CD4-positive, alpha-beta T cell treated with Interleukin-15 for 1 hour (primary cell): ENCODE results near the gene MOXD1.
"Not testable (repeated sequence)": the region's sequence is repeated elsewhere in the genome, so short reads cannot be mapped to it uniquely, and the experiment has no call there.

ENCODE experiments used
- DNase-seq: peaks from one replicate; pipeline ENCODE4 v3.0.0-alpha.2; 2020

The MOXD1 gene

GRCh38 chr6:132279592-132280139 lies 121.6 kb downstream of the MOXD1 start:
- DNase-seq, result peak; percentile 61

- DNase-seq, result no peak
Observed at GRCh38 chr6:132275066-132275970, 126.0 kb downstream of the MOXD1 start.

- no peak for DNase-seq
Observed at GRCh38 chr6:132272776-132273175, 128.5 kb downstream of the MOXD1 start.

- DNase-seq, result no peak
Observed at GRCh38 chr6:132270726-132271402, 130.4 kb downstream of the MOXD1 start.

- not testable (repeated sequence) for DNase-seq
Observed at GRCh38 chr6:132268666-132269065, 132.6 kb downstream of the MOXD1 start.

GRCh38 chr6:132268209-132268608 lies 133.1 kb downstream of the MOXD1 start:
- DNase-seq, result no peak

GRCh38 chr6:132265451-132266097 lies 135.7 kb downstream of the MOXD1 start:
- no peak for DNase-seq

- DNase-seq, result no peak
Observed at GRCh38 chr6:132264021-132264500, 137.2 kb downstream of the MOXD1 start.

GRCh38 chr6:132261354-132261753 lies 139.9 kb downstream of the MOXD1 start:
- no peak for DNase-seq

GRCh38 chr6:132259070-132259469 lies 142.2 kb downstream of the MOXD1 start:
- DNase-seq, result no peak

GRCh38 chr6:132257561-132257960 lies 143.7 kb downstream of the MOXD1 start:
- DNase-seq, result no peak

- no peak for DNase-seq
Observed at GRCh38 chr6:132256457-132256856, 144.8 kb downstream of the MOXD1 start.

- DNase-seq, result no peak
Observed at GRCh38 chr6:132253906-132254305, 147.4 kb downstream of the MOXD1 start.

GRCh38 chr6:132253211-132253610 lies 148.1 kb downstream of the MOXD1 start:
- DNase-seq, result no peak

- DNase-seq, result no peak
Observed at GRCh38 chr6:132252113-132252512, 149.2 kb downstream of the MOXD1 start.

GRCh38 chr6:132251711-132252110 lies 149.6 kb downstream of the MOXD1 start:
- no peak for DNase-seq

GRCh38 chr6:132247381-132248159 lies 153.7 kb downstream of the MOXD1 start:
- no peak for DNase-seq

GRCh38 chr6:132246632-132247270 lies 154.5 kb downstream of the MOXD1 start:
- no peak for DNase-seq

GRCh38 chr6:132246120-132246617 lies 155.1 kb downstream of the MOXD1 start:
- no peak for DNase-seq
